Mesendoderm (in vitro differentiated cells): ENCODE data around the gene SLC23A2.

Experiments used
- DNase-seq: peaks from one replicate; pipeline ENCODE4 v3.0.0; 2013
- H2AK5ac ChIP-seq: 2 replicates; pipeline ENCODE4 v1.6.1; 2013; ENCODE audit warnings: low read length, inconsistent platforms
- H2BK120ac ChIP-seq: 2 replicates; pipeline ENCODE4 v1.6.1; 2013; ENCODE audit warnings: low read depth, mild to moderate bottlenecking, low read length, moderate library complexity, mixed read lengths
- H2BK15ac ChIP-seq: replicated peaks from 2 replicates; pipeline ENCODE4 v1.6.1; 2013; ENCODE audit warnings: low read depth, mild to moderate bottlenecking, moderate library complexity
- H2BK5ac ChIP-seq: 2 replicates; pipeline ENCODE4 v1.6.1; 2013; ENCODE audit warnings: low read length, inconsistent platforms
- H3K18ac ChIP-seq: 2 replicates; pipeline ENCODE4 v1.6.1; 2013; ENCODE audit warnings: mild to moderate bottlenecking, low read length, mixed read lengths
- H3K23ac ChIP-seq: one replicate; pipeline ENCODE4 v1.6.1; 2013; ENCODE audit warnings: low read length
- H3K27ac ChIP-seq: 2 replicates; pipeline ENCODE4 v1.5.1; 2013; ENCODE audit warnings: low read depth, mild to moderate bottlenecking, inconsistent platforms, low read length, moderate library complexity
- H3K27me3 ChIP-seq: 2 replicates; pipeline ENCODE4 v1.6.1; 2013; ENCODE audit warnings: low read length, control low read depth, mild to moderate bottlenecking, inconsistent platforms; ENCODE audit not compliant: insufficient read depth, poor library complexity
- H3K36me3 ChIP-seq: 2 replicates; pipeline ENCODE4 v1.6.1; 2013; ENCODE audit warnings: low read length, inconsistent platforms; ENCODE audit not compliant: control insufficient read depth, insufficient read depth
- H3K4ac ChIP-seq: one replicate; pipeline ENCODE4 v1.6.1; 2013; ENCODE audit warnings: low read depth, mild to moderate bottlenecking, low read length, moderate library complexity
- H3K4me1 ChIP-seq: 2 replicates; pipeline ENCODE4 v1.6.1; 2013; ENCODE audit warnings: low read depth, low read length, inconsistent platforms; ENCODE audit not compliant: control insufficient read depth
- H3K4me2 ChIP-seq: 2 replicates; pipeline ENCODE4 v1.6.1; 2013; ENCODE audit warnings: low read length
- H3K4me3 ChIP-seq: 2 replicates; pipeline ENCODE4 v1.5.1; 2013; ENCODE audit warnings: mild to moderate bottlenecking, low read length
- H3K56ac ChIP-seq: one replicate; pipeline ENCODE4 v1.6.1; 2013; ENCODE audit warnings: low read length
- H3K79me1 ChIP-seq: 2 replicates; pipeline ENCODE4 v1.6.1; 2013; ENCODE audit warnings: low read length, inconsistent platforms
- H3K79me2 ChIP-seq: 2 replicates; pipeline ENCODE4 v1.6.1; 2013; ENCODE audit warnings: mild to moderate bottlenecking, low read length; ENCODE audit not compliant: control insufficient read depth, insufficient read depth
- H3K9ac ChIP-seq: 2 replicates; pipeline ENCODE4 v1.6.1; 2013; ENCODE audit warnings: low read length, inconsistent platforms
- H4K5ac ChIP-seq: one replicate; pipeline ENCODE4 v1.6.1; 2013; ENCODE audit warnings: low read length
- H4K8ac ChIP-seq: one replicate; pipeline ENCODE4 v1.6.1; 2013; ENCODE audit warnings: low read depth, mild to moderate bottlenecking, control low read depth, low read length, moderate library complexity
- WGBS: extraction: QIAGEN DNeasy Blood & Tissue Kit; methylation state at CpG from one replicate; pipeline ENCODE4 v1.1.7; 2013; ENCODE audit warnings: low lambda C conversion rate, missing lambda C conversion rate; ENCODE audit not compliant: insufficient coverage; ENCODE audit errors: extremely low coverage; 5-methylcytosine and 5-hydroxymethylcytosine counted together

The SLC23A2 gene

GRCh38 chr20:4873396-4873795 lies 127.9 kb downstream of the SLC23A2 start:
- no peak overlapping the region for H2BK120ac ChIP-seq
- no peak overlapping the region for H2AK5ac ChIP-seq
- DNase-seq: no peak
- H3K4me3 ChIP-seq: no peak overlapping the region
- no peak overlapping the region for H3K18ac ChIP-seq
- WGBS: no CpG with 5 or more reads among the region's 2 CpGs
- no peaks in the 10 kb centered on the region for H3K79me1 ChIP-seq
- H2BK5ac ChIP-seq: no peak overlapping the region
- H3K27me3 ChIP-seq: no peaks in the 10 kb centered on the region
- H3K23ac ChIP-seq: no peak overlapping the region
- H3K9ac ChIP-seq: no peak overlapping the region
- H3K56ac ChIP-seq: no peak overlapping the region
- H3K27ac ChIP-seq: no peak overlapping the region
- no peak overlapping the region for H3K4ac ChIP-seq
- H3K36me3 ChIP-seq: no peaks in the 10 kb centered on the region
- no peaks in the 10 kb centered on the region for H3K79me2 ChIP-seq
- no peaks in the 10 kb centered on the region for H3K4me1 ChIP-seq
- no peak overlapping the region for H2BK15ac ChIP-seq
- H4K5ac ChIP-seq: no peak overlapping the region
- no peak overlapping the region for H3K4me2 ChIP-seq
- H4K8ac ChIP-seq: no peak overlapping the region

DNA sequence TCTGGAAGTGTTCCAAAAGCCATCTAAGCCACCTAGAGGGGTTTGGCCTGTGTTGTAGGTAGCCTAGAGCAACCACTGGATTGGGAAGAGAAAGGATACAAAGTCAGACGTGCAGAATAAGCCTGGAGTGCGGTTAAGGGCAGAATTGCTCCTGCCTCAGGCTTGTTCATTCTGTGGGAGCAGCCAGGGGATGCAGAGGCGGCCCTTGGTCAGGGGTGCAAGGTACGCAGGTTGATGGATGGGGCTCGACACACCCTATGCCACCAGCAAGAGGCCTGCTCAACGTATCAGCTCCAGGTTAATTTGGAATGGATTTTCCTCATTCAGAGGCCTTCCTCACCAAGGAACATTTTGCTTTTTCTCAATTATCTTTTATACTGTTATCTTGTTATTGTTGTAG lies 129.8 kb downstream of the SLC23A2 start:
- H4K8ac ChIP-seq: no peak overlapping the region
- H3K23ac ChIP-seq: no peak overlapping the region
- no peak overlapping the region for H3K4me2 ChIP-seq
- H2AK5ac ChIP-seq: no peak overlapping the region
- no peak overlapping the region for H2BK15ac ChIP-seq
- H3K4me1 ChIP-seq: no peaks in the 10 kb centered on the region
- H3K79me2 ChIP-seq: no peaks in the 10 kb centered on the region
- no CpG with 5 or more reads among the region's 6 CpGs for WGBS
- H4K5ac ChIP-seq: no peak overlapping the region
- H3K56ac ChIP-seq: no peak overlapping the region
- no peaks in the 10 kb centered on the region for H3K36me3 ChIP-seq
- no peaks in the 10 kb centered on the region for H3K79me1 ChIP-seq
- no peak overlapping the region for H3K18ac ChIP-seq
- H3K4ac ChIP-seq: no peak overlapping the region
- no peak overlapping the region for H3K9ac ChIP-seq
- H3K27ac ChIP-seq: no peak overlapping the region
- H2BK120ac ChIP-seq: no peak overlapping the region
- no peak for DNase-seq
- H2BK5ac ChIP-seq: no peak overlapping the region
- no peaks in the 10 kb centered on the region for H3K27me3 ChIP-seq
- H3K4me3 ChIP-seq: no peak overlapping the region

GRCh38 chr20:4870906-4871305 lies 130.4 kb downstream of the SLC23A2 start:
- Histone ChIP-seq H3K79me1 (no peaks in the 10 kb centered on the region), H3K23ac (no peak overlapping the region), H3K27ac (no peak overlapping the region), H3K79me2 (no peaks in the 10 kb centered on the region), H3K9ac (no peak overlapping the region), H2AK5ac (no peak overlapping the region), H3K4me2 (no peak overlapping the region), H3K4me3 (no peak overlapping the region), H2BK15ac (no peak overlapping the region), H4K8ac (no peak overlapping the region), H3K27me3 (no peaks in the 10 kb centered on the region), H3K56ac (no peak overlapping the region), H3K4me1 (no peaks in the 10 kb centered on the region), H3K36me3 (no peaks in the 10 kb centered on the region), H2BK5ac (no peak overlapping the region), H2BK120ac (no peak overlapping the region), H3K18ac (no peak overlapping the region), H3K4ac (no peak overlapping the region), H4K5ac (no peak overlapping the region)
- no CpG with 5 or more reads among the region's 5 CpGs for WGBS
- DNase-seq: no peak

- Histone ChIP-seq H4K8ac (no peak overlapping the region), H3K18ac (no peak overlapping the region), H3K27ac (no peak overlapping the region), H3K56ac (no peak overlapping the region), H3K4ac (no peak overlapping the region), H2AK5ac (no peak overlapping the region), H3K79me2 (no peaks in the 10 kb centered on the region), H3K9ac (no peak overlapping the region), H3K4me3 (no peak overlapping the region), H4K5ac (no peak overlapping the region), H2BK5ac (no peak overlapping the region), H3K4me2 (no peak overlapping the region), H3K23ac (no peak overlapping the region), H3K4me1 (no peaks in the 10 kb centered on the region), H3K79me1 (no peaks in the 10 kb centered on the region), H3K36me3 (no peaks in the 10 kb centered on the region), H2BK120ac (no peak overlapping the region), H2BK15ac (no peak overlapping the region), H3K27me3 (no peaks in the 10 kb centered on the region)
- no peak for DNase-seq
- WGBS: no CpG with 5 or more reads among the region's 20 CpGs
Measured at GRCh38 chr20:4869290-4870193, 131.8 kb downstream of the SLC23A2 start.

DNA sequence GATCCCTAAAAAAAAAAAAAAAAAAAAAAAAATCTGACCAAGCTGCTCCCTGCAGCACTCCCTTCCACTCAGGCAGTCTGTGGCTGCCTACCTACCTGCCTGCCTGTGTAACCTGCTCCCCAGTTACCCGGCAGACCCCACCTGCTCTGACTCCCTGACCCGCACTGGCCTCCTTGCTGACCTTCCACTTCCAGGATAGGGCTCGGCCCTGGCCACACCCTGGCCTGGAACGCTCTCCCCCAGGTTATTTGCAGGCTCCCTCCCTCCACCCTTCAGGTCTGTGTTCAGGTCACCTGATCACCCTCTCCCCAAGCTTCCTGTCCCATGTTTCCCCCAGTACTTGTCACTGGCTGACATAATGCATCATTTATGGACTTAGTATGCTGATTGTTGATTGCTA lies 134.3 kb downstream of the SLC23A2 start:
- Histone ChIP-seq H2BK120ac (no peak overlapping the region), H3K79me2 (no peaks in the 10 kb centered on the region), H4K8ac (no peak overlapping the region), H3K27ac (no peak overlapping the region), H3K79me1 (no peaks in the 10 kb centered on the region), H3K36me3 (no peaks in the 10 kb centered on the region), H3K4me3 (no peak overlapping the region), H3K4me2 (no peak overlapping the region), H3K4ac (no peak overlapping the region), H3K23ac (no peak overlapping the region), H3K18ac (no peak overlapping the region), H3K4me1 (no peaks in the 10 kb centered on the region), H4K5ac (no peak overlapping the region), H2AK5ac (no peak overlapping the region), H3K9ac (no peak overlapping the region), H2BK15ac (no peak overlapping the region), H3K27me3 (no peaks in the 10 kb centered on the region), H3K56ac (no peak overlapping the region), H2BK5ac (no peak overlapping the region)
- DNase-seq: peak; percentile 7
- WGBS: no CpG with 5 or more reads among the region's 4 CpGs

DNA sequence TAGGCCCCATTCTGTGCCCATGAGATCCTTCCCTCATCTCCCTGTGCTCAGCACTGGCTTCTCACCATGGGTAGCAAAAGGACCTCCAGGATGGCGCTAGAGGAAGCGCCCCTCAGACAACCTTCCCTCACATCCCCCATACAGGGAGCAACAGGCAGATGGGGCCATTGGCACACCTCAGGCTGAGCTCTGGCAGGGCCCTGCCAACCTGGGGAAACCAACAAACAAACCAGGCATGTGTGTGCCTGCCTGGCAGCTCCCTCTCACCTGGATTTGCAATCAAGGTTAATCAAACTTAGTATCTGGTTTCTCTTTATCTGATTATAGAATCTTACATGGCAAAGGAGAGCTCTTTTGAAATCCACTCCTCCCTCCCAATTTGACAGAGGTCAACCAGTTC lies 134.9 kb downstream of the SLC23A2 start:
- H2BK5ac ChIP-seq: no peak overlapping the region
- no CpG with 5 or more reads among the region's 2 CpGs for WGBS
- DNase-seq: no peak
- H3K79me2 ChIP-seq: no peaks in the 10 kb centered on the region
- no peak overlapping the region for H3K18ac ChIP-seq
- no peak overlapping the region for H3K27ac ChIP-seq
- no peak overlapping the region for H4K8ac ChIP-seq
- no peaks in the 10 kb centered on the region for H3K27me3 ChIP-seq
- no peaks in the 10 kb centered on the region for H3K79me1 ChIP-seq
- H2BK120ac ChIP-seq: no peak overlapping the region
- H3K4me2 ChIP-seq: no peak overlapping the region
- no peak overlapping the region for H2BK15ac ChIP-seq
- no peak overlapping the region for H4K5ac ChIP-seq
- H3K4me1 ChIP-seq: no peaks in the 10 kb centered on the region
- no peak overlapping the region for H3K4ac ChIP-seq
- H3K56ac ChIP-seq: no peak overlapping the region
- H3K9ac ChIP-seq: no peak overlapping the region
- H2AK5ac ChIP-seq: no peak overlapping the region
- H3K36me3 ChIP-seq: no peaks in the 10 kb centered on the region
- H3K23ac ChIP-seq: no peak overlapping the region
- H3K4me3 ChIP-seq: no peak overlapping the region
